Hematopoietic multipotent progenitor cell treated with erythropoietin and hydrocortisone succinate and interleukin-3 and kit ligand, for 15 days (in vitro differentiated cells): Measurements from ENCODE around the gene CAMK2G.
"Not testable (repeated sequence)": the region's sequence is repeated elsewhere in the genome, so short reads cannot be mapped to it uniquely, and the experiment has no call there.

Source experiments
- DNase-seq: peaks from one replicate; pipeline ENCODE4 v3.0.0-alpha.2; 2015; ENCODE audit warnings: low spot score

CAMK2G gene

GRCh38 chr10:73810735-73811465 is 63.5 kb downstream of the CAMK2G start:
- peak; percentile 48 for DNase-seq

- no peak for DNase-seq
Measured at GRCh38 chr10:73810358-73810734, 64.0 kb downstream of the CAMK2G start.

- DNase-seq, result no peak
Measured at GRCh38 chr10:73809061-73809818, 65.1 kb downstream of the CAMK2G start.

GRCh38 chr10:73808021-73808815 is 66.1 kb downstream of the CAMK2G start:
- no peak for DNase-seq

GRCh38 chr10:73807471-73807870 is 66.9 kb downstream of the CAMK2G start:
- DNase-seq, result no peak

GRCh38 chr10:73806176-73806950 is 68.0 kb downstream of the CAMK2G start:
- DNase-seq, result no peak

- DNase-seq, result no peak
Measured at GRCh38 chr10:73803680-73804286, 70.6 kb downstream of the CAMK2G start.

- no peak for DNase-seq
Measured at GRCh38 chr10:73802276-73802991, 71.9 kb downstream of the CAMK2G start.

GRCh38 chr10:73801253-73801590 is 73.1 kb downstream of the CAMK2G start:
- no peak for DNase-seq

- no peak for DNase-seq
Measured at GRCh38 chr10:73800560-73801252, 73.6 kb downstream of the CAMK2G start.

- no peak for DNase-seq
Measured at GRCh38 chr10:73799899-73800559, 74.3 kb downstream of the CAMK2G start.

- no peak for DNase-seq
Measured at GRCh38 chr10:73798927-73799560, 75.3 kb downstream of the CAMK2G start.

GRCh38 chr10:73798087-73798486 is 76.3 kb downstream of the CAMK2G start:
- no peak for DNase-seq

- no peak for DNase-seq
Measured at GRCh38 chr10:73797324-73798025, 76.9 kb downstream of the CAMK2G start.

GRCh38 chr10:73796766-73797165 is 77.6 kb downstream of the CAMK2G start:
- DNase-seq, result no peak

GRCh38 chr10:73796035-73796434 is 78.3 kb downstream of the CAMK2G start:
- DNase-seq, result not testable (repeated sequence)

GRCh38 chr10:73795491-73795890 is 78.9 kb downstream of the CAMK2G start:
- DNase-seq, result not testable (repeated sequence)

- no peak for DNase-seq
Measured at GRCh38 chr10:73793456-73793855, 80.9 kb downstream of the CAMK2G start.
